NCI-H510A treated with DMSO at 0.1 percent for 48 hours (cell line): Measurements from ENCODE around the gene SORL1.
"Not testable (repeated sequence)": the region's sequence is repeated elsewhere in the genome, so short reads cannot be mapped to it uniquely, and the experiment has no call there.

Source experiments
- DNase-seq: peaks from one replicate; lab custom pipeline; 2025; lab: John Stamatoyannopoulos, UW

Gene SORL1

GRCh38 chr11:121563900-121564822, 112.0 kb downstream of the SORL1 start:
- DNase-seq: no peak

- no peak for DNase-seq
These were observed 113.0 kb downstream of the SORL1 start for GRCh38 chr11:121564948-121565684.

- no peak for DNase-seq
These were observed 114.4 kb downstream of the SORL1 start for GRCh38 chr11:121566279-121567168.

GRCh38 chr11:121567995-121568394, 115.9 kb downstream of the SORL1 start:
- DNase-seq: no peak

DNA sequence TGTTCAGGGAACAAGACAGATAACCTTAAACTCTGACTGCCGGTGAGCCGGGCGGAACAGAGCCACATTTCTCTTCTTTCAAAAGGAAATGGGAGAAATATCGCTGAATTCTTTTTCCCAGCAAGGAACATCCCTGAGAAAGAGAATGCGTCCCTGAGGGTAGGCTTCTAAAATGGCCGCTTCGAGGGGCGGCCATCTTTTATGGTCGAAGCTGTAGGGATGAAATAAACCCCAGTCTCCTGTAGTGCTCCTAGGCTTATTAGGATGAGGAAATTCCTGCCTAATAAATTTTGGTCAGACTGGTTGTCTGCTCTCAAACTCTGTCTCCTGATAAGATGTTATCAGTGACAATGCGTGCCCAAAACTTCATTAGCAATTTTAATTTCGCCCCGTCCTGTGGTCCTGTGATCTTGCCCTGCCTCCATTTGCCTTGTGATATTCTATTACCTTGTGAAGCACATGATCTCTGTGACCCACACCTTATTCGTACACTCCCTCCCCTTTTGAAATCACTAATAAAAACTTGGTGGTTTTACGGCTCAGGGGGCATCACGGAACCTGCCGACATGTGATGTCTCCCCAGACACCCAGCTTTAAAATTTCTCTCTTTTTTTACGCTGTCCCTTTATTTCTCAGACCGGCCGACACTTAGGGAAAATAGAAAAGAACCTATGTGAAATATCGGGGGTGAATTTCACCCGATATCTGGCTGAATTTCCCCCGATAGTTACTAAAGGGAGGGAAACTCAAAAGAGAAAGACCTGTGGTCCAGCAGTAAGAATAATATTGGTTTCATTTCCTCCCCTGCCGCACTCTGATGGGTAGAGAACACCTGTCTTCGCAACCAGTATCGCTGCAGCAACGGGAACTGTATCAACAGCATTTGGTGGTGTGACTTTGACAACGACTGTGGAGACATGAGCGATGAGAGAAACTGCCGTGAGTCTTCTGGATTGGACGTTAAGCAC, 117.5 kb downstream of the SORL1 start:
- DNase-seq: not testable (repeated sequence)

DNA sequence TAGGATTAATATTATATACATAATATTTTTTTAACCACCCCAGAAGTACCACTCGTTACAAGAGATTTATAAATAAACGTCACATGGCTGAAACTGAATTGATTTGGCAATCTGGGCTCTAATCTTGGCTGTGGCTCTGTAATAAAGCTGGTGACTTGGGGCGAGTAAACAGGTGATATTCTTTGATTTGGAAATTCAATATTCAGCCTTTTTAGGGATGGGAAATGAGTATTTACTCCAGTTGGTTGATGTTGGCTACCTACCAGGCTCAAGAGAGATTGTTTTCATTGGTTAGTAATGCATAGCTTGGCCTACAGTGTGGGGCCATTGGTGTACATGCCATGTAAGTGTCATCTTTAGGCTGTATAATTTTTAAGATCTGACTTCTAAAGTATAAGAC, 118.3 kb downstream of the SORL1 start:
- DNase-seq: no peak

- no peak for DNase-seq
These were observed 119.4 kb downstream of the SORL1 start for GRCh38 chr11:121571506-121571905.

DNA sequence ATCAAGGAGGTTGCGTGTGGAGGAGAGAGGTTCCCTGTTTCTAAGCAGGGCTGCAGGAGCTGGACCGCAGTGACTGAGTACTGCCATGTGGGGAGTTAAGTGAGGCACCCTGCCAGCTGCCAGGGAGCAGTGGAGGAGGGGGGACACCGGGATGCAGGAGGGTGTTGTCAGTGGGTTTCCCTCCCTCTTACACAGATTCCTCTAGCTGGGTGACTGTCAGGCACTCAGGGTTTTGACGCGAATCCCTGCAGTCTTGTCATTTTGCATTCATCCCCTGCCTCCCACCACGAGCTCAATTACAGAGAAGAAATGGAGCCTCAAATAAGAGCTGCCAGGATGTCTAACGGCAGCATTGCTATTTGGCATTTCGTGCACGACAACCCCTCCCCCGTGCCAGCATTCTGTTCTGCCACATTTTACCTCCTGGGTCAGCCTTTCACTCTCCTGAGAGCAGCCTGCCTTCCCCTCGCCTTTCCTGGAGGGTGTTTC, 120.5 kb downstream of the SORL1 start:
- DNase-seq: no peak

DNA sequence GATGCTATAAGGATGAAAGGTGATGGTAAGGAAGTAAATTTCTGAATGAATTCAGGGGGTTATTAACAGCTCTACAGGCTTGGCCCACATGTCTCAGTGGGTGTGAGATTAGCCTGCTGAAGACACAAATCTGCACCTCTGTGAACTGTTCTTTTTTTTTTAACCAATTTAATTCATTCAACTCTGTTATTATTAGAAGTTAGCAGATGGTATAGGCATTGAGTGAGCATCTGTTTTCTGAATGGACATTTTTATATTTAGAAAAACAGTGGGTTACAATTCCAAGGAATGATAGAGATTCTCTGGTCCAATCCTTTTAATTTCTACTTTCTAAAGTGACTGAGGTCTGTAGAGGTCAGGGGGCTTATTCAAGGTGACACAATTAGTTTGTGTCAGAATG, 122.7 kb downstream of the SORL1 start:
- DNase-seq: no peak

DNA sequence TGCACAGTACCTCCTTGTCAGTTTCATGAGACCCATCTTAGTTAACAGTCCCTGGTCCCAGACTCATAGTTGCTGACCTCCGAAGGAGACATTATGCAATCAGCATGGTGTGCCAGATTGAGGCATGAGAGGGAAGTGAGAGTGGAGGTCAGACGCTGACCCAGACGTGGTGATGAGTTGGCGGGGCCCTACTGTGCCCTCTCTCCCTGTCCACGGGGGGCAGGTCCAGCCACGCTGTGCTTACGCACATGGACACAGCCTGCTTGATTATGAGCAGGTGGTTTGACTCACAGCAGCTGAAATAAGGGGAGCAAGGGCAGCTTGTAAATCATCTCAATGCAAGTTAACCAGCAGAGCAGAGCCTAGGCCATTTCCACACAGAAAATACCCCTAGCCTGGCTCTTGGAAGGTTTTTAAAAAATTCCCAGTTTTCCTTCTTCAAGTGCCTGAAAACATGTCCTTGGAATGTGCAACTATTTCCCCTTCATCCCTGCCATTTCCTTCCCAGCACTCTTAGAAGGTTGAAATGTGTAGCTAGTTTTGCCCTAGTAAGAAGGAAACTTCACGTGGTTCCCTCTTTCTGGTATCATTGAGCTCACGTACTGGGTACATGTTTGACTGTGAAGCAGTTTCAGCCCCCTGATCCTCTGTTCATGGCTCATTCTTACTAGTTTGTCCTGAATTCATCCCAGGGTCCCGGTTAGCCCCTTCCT, 123.3 kb downstream of the SORL1 start:
- DNase-seq: no peak

GRCh38 chr11:121575963-121576290, 123.8 kb downstream of the SORL1 start:
- no peak for DNase-seq

- no peak for DNase-seq
These were observed 124.4 kb downstream of the SORL1 start for GRCh38 chr11:121576531-121576930.

GRCh38 chr11:121577106-121577848, 125.2 kb downstream of the SORL1 start:
- no peak for DNase-seq

GRCh38 chr11:121578251-121578976, 126.3 kb downstream of the SORL1 start:
- DNase-seq: no peak

DNA sequence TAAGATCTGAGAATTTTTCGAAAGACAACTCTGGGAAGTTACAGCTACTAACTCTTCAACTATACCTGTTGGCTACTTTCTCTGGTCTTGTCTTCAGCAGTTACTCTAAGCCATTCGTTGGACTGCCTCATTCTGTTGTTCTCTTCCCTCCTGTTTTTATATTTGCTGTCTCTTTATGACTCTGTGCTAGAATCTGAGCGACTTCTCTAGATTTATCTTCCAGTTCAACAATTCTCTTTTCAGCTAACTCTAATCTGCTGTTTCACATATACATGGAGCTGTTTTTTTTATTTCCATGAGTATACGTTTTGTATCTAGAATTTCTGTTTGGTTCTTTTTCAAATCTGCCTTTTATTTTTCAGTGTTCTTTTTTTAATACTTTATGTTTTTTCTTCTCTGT, 128.0 kb downstream of the SORL1 start:
- no peak for DNase-seq

DNA sequence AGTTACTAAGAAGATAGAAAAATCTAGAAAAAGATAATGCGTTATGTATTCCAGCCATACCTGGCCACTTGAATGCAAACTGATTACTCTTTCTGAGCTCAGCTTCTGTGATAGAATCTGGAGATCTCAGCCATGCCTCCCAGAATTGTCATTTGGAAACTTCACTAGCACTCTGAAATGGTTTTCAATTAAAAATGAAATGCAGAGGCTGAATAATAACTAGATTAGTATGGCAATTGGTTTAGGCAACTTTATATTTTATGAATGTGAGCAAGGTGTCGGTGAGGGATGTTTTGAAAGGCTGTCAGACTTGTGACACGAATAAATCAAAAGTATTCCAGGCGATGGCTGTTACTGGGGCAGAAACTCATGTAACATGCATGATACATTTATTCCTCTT, 129.5 kb downstream of the SORL1 start:
- DNase-seq: no peak

DNA sequence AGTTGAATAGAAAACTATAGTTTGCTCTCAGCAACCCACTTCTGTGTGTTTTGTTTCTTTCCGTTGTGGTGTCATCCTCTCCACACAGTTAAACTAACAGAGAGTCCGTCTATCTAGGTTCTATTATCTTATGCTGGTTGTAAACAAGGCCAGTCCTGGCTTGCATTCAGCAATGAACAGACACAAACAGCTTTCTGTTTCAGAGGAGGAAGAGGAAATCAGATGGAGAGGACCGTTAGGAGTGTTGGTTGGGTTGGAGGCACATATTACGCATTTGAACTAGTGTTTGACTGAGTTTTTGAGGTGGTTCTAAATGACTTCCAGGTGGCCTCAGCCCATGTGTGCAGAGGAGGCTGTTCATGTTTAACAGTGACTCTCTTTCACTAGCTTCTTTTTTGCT, 130.2 kb downstream of the SORL1 start:
- no peak for DNase-seq

DNA sequence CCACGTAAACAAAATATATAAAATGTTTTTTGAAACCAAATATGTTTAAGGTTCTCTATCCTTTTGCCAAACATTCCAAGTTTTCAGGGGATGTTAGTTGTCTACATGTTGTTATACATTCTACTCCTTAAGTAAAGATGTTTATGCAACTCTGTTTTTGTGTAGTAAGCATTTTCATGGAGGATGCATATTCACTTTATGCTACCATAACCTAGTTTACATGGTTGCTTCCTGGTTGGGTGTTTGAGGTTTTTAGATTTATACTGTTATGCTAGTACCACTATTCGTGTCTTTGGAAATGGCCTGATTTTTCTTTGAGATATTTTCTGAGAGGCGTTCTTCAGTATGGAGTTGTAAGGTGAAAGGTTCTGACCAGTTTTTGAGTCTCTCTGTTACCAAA, 131.7 kb downstream of the SORL1 start:
- DNase-seq: no peak

GRCh38 chr11:121586750-121587149, 134.6 kb downstream of the SORL1 start:
- DNase-seq: no peak
